ENCODE results near the gene ABCA3.

DNA sequence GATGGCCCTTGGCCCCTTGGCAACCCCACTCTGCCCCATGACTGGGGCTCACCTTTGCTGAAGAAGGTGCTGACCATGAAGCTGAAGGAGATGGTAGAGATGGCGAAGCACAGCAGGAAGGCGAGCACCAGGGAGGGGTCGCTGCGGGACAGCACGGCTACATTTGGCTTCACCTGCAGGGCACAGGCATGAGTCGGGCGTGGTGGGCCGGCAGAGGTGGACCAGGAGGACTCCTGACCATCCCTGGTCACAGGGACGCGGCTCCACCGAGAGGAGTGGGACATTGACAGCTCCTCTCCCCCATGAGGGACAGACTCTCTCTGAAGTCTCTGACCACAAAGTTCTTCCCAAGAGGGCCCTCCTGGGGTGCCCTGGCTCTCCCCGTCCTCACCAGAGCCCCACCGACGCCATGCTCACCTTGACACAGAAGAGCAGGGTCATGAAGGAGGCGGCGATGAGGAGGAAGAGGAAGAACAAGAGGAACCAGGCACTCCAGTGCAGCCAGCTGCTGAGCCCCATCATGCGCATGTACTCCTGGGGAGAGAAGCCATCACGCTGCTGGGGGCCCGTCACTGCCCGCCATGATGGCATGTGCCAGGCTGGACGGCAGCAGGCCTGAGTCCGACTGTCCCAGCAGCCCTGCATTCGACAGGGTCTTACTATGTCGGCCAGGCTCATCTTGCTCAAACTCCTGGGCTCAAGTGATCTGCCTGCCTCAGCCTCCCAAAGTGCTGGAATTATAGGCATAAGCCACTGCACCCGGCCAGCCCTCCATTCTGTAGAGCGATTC lies 23.1 kb downstream of the ABCA3 start:
- TF ChIP-seq, protein P1, sequence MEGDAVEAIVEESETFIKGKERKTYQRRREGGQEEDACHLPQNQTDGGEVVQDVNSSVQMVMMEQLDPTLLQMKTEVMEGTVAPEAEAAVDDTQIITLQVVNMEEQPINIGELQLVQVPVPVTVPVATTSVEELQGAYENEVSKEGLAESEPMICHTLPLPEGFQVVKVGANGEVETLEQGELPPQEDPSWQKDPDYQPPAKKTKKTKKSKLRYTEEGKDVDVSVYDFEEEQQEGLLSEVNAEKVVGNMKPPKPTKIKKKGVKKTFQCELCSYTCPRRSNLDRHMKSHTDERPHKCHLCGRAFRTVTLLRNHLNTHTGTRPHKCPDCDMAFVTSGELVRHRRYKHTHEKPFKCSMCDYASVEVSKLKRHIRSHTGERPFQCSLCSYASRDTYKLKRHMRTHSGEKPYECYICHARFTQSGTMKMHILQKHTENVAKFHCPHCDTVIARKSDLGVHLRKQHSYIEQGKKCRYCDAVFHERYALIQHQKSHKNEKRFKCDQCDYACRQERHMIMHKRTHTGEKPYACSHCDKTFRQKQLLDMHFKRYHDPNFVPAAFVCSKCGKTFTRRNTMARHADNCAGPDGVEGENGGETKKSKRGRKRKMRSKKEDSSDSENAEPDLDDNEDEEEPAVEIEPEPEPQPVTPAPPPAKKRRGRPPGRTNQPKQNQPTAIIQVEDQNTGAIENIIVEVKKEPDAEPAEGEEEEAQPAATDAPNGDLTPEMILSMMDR (conservative IDR thresholded peaks at IDR 0.05; ENCODE audit: low read depth, low read length): no peak
- TF ChIP-seq EZH2 (IDR thresholded peaks at IDR 0.05; ENCODE audit: borderline replicate concordance, low read depth, low read length, poor library complexity, severe bottlenecking): no peak
